Sigmoid colon (tissue), 3 donors: ENCODE data around the gene GET3.

ENCODE experiments used
- CTCF ChIP-seq, 4 experiments: fragments of 450-650 bp in 3 of 4; fragments of 200-600 bp in 1 of 4; IDR thresholded peaks; one replicate each; pipeline ENCODE4 v1.5.1; 2016 to 2019; ENCODE audit warnings: antibody characterized with exemption in 4 of 4, mild to moderate bottlenecking in 3 of 4, moderate library complexity in 2 of 4
- POLR2A ChIP-seq, 2 donors: fragments of 450-650 bp; IDR thresholded peaks; one replicate each; pipeline ENCODE4 v1.6.1; 2016; ENCODE audit warnings: antibody characterized with exemption in 2 of 2, mild to moderate bottlenecking in 2 of 2, moderate library complexity in 2 of 2

- TF ChIP-seq CTCF (IDR thresholded peaks at IDR 0.05) (no peak), POLR2A (IDR thresholded peaks at IDR 0.05) (no peak)
Observed at GRCh38 chr19:12792853-12793289, 55.6 kb downstream of the GET3 start.
